Common myeloid progenitor, CD34-positive (primary cell): ENCODE measurements around the gene LRRC52.

Source experiments
- CTCF ChIA-PET: fragments of 350-600 bp; sonication (Branson Sonifier 250); formaldehyde crosslinking; loops from one replicate; lab custom pipeline; 2021; ENCODE audit warnings: antibody characterized with exemption; lab: Charles Lee
- POLR2A ChIA-PET: fragments of 350-600 bp; sonication (Branson Sonifier 250); formaldehyde crosslinking; loops from one replicate; lab custom pipeline; 2021; ENCODE audit warnings: antibody characterized with exemption; lab: Charles Lee
- DNase-seq, 3 donors: peaks; one replicate each; pipeline versions ENCODE4 v3.0.0 to v3.0.0-alpha.2; 2013
- H3K27ac ChIP-seq, 2 experiments: 1 replicate in 1 of 2; 2 replicates in 1 of 2; pipeline ENCODE4 v1.7.0; 2013; ENCODE audit warnings: inconsistent platforms in 2 of 2, low read length in 2 of 2, mild to moderate bottlenecking in 2 of 2, low read depth in 1 of 2, moderate library complexity in 1 of 2; ENCODE audit not compliant: severe bottlenecking in 2 of 2, insufficient read depth in 1 of 2, poor library complexity in 1 of 2
- H3K27me3 ChIP-seq, 5 experiments: replicated peaks in 2 of 5; 1 replicate in 3 of 5; 2 replicates in 2 of 5; pipeline versions ENCODE4 v1.6.1 to v1.7.0; 2013; ENCODE audit warnings: low read length in 4 of 5, mild to moderate bottlenecking in 2 of 5, moderate library complexity in 2 of 5, inconsistent platforms in 1 of 5; ENCODE audit not compliant: insufficient read depth in 5 of 5, control insufficient read depth in 4 of 5
- H3K36me3 ChIP-seq, 4 experiments: 1 replicate in 2 of 4; 2 replicates in 2 of 4; pipeline versions ENCODE4 v1.6.1 to v1.7.0; 2013; ENCODE audit warnings: low read length in 3 of 4, control low read depth in 1 of 4, mild to moderate bottlenecking in 1 of 4; ENCODE audit not compliant: control insufficient read depth in 4 of 4, insufficient read depth in 4 of 4
- H3K4me1 ChIP-seq, 4 experiments: 1 replicate in 3 of 4; 2 replicates in 1 of 4; pipeline versions ENCODE4 v1.6.1 to v1.7.1; 2013; ENCODE audit warnings: low read length in 3 of 4, mild to moderate bottlenecking in 3 of 4, control low read depth in 1 of 4, inconsistent platforms in 1 of 4, moderate library complexity in 1 of 4; ENCODE audit not compliant: control insufficient read depth in 4 of 4, insufficient read depth in 4 of 4; ENCODE audit errors: control extremely low read depth in 1 of 4
- H3K4me3 ChIP-seq, 7 experiments: 1 replicate in 4 of 7; 2 replicates in 3 of 7; pipeline versions ENCODE4 v1.5.1 to v1.7.0; 2013; ENCODE audit warnings: mild to moderate bottlenecking in 7 of 7, low read length in 6 of 7, moderate library complexity in 6 of 7, inconsistent platforms in 2 of 7, low read depth in 2 of 7, control low read depth in 1 of 7; ENCODE audit not compliant: insufficient read depth in 4 of 7, control insufficient read depth in 1 of 7; ENCODE audit errors: extremely low read depth in 1 of 7
- H3K9me3 ChIP-seq, 5 experiments: 1 replicate in 4 of 5; 2 replicates in 1 of 5; pipeline versions ENCODE4 v1.6.1 to v1.7.1; 2013; ENCODE audit warnings: low read length in 4 of 5, mild to moderate bottlenecking in 2 of 5, inconsistent platforms in 1 of 5, low read depth in 1 of 5, moderate library complexity in 1 of 5; ENCODE audit not compliant: control insufficient read depth in 4 of 5, insufficient read depth in 2 of 5; ENCODE audit errors: control extremely low read depth in 1 of 5
- WGBS: methylation state at CpG from one replicate; pipeline ENCODE4 v1.1.5; 2013; ENCODE audit not compliant: insufficient coverage; 5-methylcytosine and 5-hydroxymethylcytosine counted together

Gene LRRC52

DNA sequence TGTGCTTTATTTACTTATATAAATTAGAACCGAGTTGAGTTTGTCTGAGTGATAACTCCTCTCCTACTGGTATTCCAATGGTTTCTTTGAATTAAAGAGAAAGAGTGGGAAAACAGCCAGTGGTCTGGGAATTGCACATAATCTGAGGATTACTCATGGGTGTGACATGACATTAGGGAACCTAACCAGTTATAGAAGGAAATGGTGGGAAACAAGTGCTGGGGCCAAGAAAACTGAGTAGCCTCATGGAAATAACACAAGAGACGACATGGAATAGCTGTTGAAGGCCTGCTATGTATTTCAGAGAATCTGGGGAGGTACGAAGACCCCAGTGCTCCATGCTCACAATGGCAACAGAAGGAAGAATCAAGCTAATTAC, 41.8 kb upstream of the LRRC52 start:
- Histone ChIP-seq H3K27ac (no peak overlapping the region), H3K9me3 (peaks cover 0 to 2% (median 0%) of the 10 kb centered on the region in 5 experiments), H3K36me3 (no peaks in the 10 kb centered on the region), H3K4me1 (no peaks in the 10 kb centered on the region), H3K4me3 (no peak overlapping the region), H3K27me3 (peaks cover 0 to 2% (median 0%) of the 10 kb centered on the region in 5 experiments)
- DNase-seq, result no peak
- 100% methylated on average over 2 of the region's 3 CpGs for WGBS
- CTCF ChIA-PET, result no interaction called here
- POLR2A ChIA-PET, result no interaction called here

DNA sequence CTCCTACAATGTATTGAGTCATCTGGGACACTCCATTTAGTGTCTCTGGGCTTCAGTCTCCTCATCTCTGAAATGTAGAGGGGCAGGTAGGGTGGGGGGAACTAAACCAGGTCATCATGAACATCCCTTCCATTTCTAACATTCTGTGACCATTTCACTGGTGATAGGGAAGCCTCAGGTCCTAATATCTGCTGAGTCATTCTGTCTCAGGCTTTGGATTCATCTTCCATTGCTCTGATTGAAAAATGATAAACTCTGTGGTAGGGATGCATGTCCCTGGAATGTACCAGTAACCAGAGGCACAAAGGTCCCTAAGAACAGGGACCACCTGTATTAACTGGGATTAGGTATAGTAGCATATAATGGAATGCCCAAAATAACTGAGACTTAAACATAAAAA, 36.2 kb upstream of the LRRC52 start:
- peaks cover 0 to 10% (median 9%) of the 10 kb centered on the region in 5 experiments for H3K27me3 ChIP-seq
- no peak overlapping the region for H3K4me3 ChIP-seq
- no peak for DNase-seq
- H3K36me3 ChIP-seq, result no peaks in the 10 kb centered on the region
- CTCF ChIA-PET, result no interaction called here
- POLR2A ChIA-PET, result no interaction called here
- H3K4me1 ChIP-seq, result no peaks in the 10 kb centered on the region
- no peak overlapping the region for H3K27ac ChIP-seq
- peaks cover 0 to 2% (median 0%) of the 10 kb centered on the region in 5 experiments for H3K9me3 ChIP-seq

DNA sequence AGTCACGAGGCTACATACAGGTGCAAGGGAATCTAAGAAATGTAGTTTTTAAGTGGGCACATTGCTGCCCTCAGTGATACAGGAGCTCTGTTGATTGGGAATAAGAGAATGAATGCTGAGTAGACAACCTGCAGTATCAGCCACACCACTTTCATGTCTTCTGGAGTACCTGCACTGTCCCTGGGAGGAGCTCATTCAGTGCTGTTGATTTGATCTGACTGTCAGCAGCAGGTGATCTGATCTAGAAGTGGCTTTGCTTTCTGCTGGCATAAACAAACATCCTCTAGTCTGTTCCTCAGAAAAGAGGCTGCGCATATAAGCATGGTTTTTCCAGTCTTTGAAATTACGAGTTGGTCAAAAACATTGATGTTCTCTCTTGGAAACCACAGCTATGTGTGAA, 35.5 kb upstream of the LRRC52 start:
- 100% methylated on average over 3 of the region's 3 CpGs for WGBS
- DNase-seq, result no peak
- no peaks in the 10 kb centered on the region for H3K4me1 ChIP-seq
- no peaks in the 10 kb centered on the region for H3K36me3 ChIP-seq
- H3K27ac ChIP-seq, result no peak overlapping the region
- H3K4me3 ChIP-seq, result no peak overlapping the region
- CTCF ChIA-PET, result no interaction called here
- peaks cover 0 to 16% (median 9%) of the 10 kb centered on the region in 5 experiments for H3K27me3 ChIP-seq
- H3K9me3 ChIP-seq, result peaks cover 0 to 2% (median 0%) of the 10 kb centered on the region in 5 experiments
- POLR2A ChIA-PET, result no interaction called here

DNA sequence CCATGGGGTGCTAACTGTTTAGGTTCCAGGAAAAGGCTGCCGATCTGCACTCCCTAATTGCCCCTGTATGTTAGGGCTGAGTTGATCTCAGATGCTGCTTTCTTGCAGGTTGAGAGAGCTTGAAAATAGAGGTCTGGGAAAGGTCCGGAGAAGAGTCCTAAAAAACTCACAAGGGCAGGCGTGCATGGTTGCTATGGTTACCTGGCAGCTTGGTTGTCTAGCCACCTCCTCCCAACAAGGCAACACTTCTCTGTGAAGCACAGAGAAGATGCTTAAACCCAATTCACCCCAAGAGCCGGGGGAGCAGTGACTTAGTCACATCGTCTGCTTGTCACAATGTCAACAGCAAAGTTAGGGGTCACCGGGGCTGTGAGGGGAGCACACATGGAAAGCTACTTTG, 31.0 kb upstream of the LRRC52 start:
- ChIA-PET CTCF (no interaction called here), POLR2A (no interaction called here)
- 85% methylated on average over 6 of the region's 6 CpGs for WGBS
- no peak for DNase-seq
- no peaks in the 10 kb centered on the region for H3K9me3 ChIP-seq
- H3K4me1 ChIP-seq, result no peaks in the 10 kb centered on the region
- no peak overlapping the region for H3K27ac ChIP-seq
- H3K36me3 ChIP-seq, result no peaks in the 10 kb centered on the region
- H3K4me3 ChIP-seq, result no peak overlapping the region
- H3K27me3 ChIP-seq, result peaks cover 0 to 21% (median 9%) of the 10 kb centered on the region in 5 experiments

GRCh38 chr1:165516469-165516868, 27.3 kb upstream of the LRRC52 start:
- Histone ChIP-seq H3K4me1 (no peaks in the 10 kb centered on the region), H3K9me3 (peaks cover 0 to 3% (median 2%) of the 10 kb centered on the region in 5 experiments), H3K36me3 (no peaks in the 10 kb centered on the region), H3K27me3 (peaks cover 0 to 16% (median 2%) of the 10 kb centered on the region in 5 experiments), H3K27ac (no peak overlapping the region), H3K4me3 (no peak overlapping the region)
- ChIA-PET CTCF (no interaction called here), POLR2A (no interaction called here)
- WGBS, result no CpG with 5 or more reads among the region's 2 CpGs
- no peak for DNase-seq

DNA sequence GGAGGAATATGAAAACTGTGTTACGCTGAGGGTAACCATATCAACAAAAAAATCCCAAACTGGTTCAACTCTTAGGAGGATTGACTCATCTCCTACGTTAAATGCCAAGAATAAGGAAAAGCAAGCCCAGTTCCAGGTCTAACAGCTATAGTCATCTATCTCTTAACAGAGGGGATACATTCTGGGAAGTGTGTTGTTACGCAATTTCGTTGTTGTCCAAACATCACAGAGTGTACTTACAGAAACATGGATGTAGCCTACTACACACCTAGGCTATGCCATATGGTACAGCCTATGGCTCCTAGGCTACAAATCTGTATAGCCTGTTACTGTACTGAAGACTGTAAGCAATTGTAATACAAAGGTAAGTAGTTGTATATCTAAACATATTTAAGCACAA, 23.2 kb upstream of the LRRC52 start:
- no peak overlapping the region for H3K4me3 ChIP-seq
- no peak for DNase-seq
- WGBS, result 100% methylated on average over 2 of the region's 4 CpGs
- POLR2A ChIA-PET, result no interaction called here
- H3K27ac ChIP-seq, result no peak overlapping the region
- H3K4me1 ChIP-seq, result no peaks in the 10 kb centered on the region
- CTCF ChIA-PET, result no interaction called here
- H3K36me3 ChIP-seq, result no peaks in the 10 kb centered on the region
- peaks cover 0 to 9% (median 5%) of the 10 kb centered on the region in 5 experiments for H3K27me3 ChIP-seq
- H3K9me3 ChIP-seq, result peaks cover 0 to 10% (median 3%) of the 10 kb centered on the region in 5 experiments

- 81% methylated on average over 5 of the region's 5 CpGs for WGBS
- ChIA-PET CTCF (no interaction called here), POLR2A (no interaction called here)
- DNase-seq, result no peak
- Histone ChIP-seq H3K36me3 (no peaks in the 10 kb centered on the region), H3K4me1 (peaks cover 0 to 6% (median 0%) of the 10 kb centered on the region in 4 experiments), H3K27me3 (peaks cover 0 to 9% (median 7%) of the 10 kb centered on the region in 5 experiments), H3K9me3 (peaks cover 0 to 10% (median 2%) of the 10 kb centered on the region in 5 experiments), H3K4me3 (no peak overlapping the region), H3K27ac (no peak overlapping the region)
Measured at GRCh38 chr1:165524639-165525285, 19.0 kb upstream of the LRRC52 start.
